ENCODE results near the gene ITM2C. TPM values are rescaled to one million over a fixed set of nuclear protein-coding genes. Genes with fewer than 3 reads are reported as not detected.

The ITM2C gene
- total and polyA plus RNA-seq, 2 of the 8 experiments (the other 6 are each of a cell fraction or from before 2014, with no cell fraction given): 362 to 742 TPM

- no peak overlapping the region for H2BK15ac ChIP-seq (ENCODE audit: low read length)
- CTCF ChIA-PET (ENCODE audit: partially characterized antibody): no interaction called here
- no peak overlapping the region for H2BK5ac ChIP-seq (ENCODE audit: low read depth, low read length)
- H3K4ac ChIP-seq (replicated peaks; ENCODE audit: insufficient read length, low read depth, low read length): no peak overlapping the region
- no peak overlapping the region for H3K18ac ChIP-seq (ENCODE audit: extremely low read depth, low read length)
- no peak overlapping the region for H4K8ac ChIP-seq (ENCODE audit: extremely low read depth, insufficient read depth, low read length)
- H3K9me3 ChIP-seq (ENCODE audit: insufficient read depth in 2 of 2, low read depth in 1 of 2, low read length in 1 of 2): no peaks in the 10 kb centered on the region
- no peak overlapping the region for H2AK5ac ChIP-seq (ENCODE audit: low read depth, low read length)
- no peak overlapping the region for H2AFZ ChIP-seq (ENCODE audit: low read length)
- H3K27me3 ChIP-seq (replicated peaks in 1 of 4; ENCODE audit: control insufficient read depth in 3 of 4, extremely low read depth in 1 of 4, insufficient read depth in 3 of 4, low read length in 3 of 4): no peaks in the 10 kb centered on the region
- no peaks in the 10 kb centered on the region for H3K79me2 ChIP-seq (ENCODE audit: control insufficient read depth in 1 of 2, insufficient read depth in 2 of 2, low read length in 2 of 2)
- H3K9ac ChIP-seq (replicated peaks in 1 of 4; ENCODE audit: extremely low read depth in 1 of 4, low read depth in 3 of 4, low read length in 3 of 4): no peak overlapping the region
- FAIRE-seq (no peak), DNase-seq (ENCODE audit: low read depth in 1 of 2, low spot score in 2 of 2) (no peak)
- H2BK120ac ChIP-seq (replicated peaks; ENCODE audit: low read depth, low read length): no peak overlapping the region
- peaks cover 0 to 3% (median 2%) of the 10 kb centered on the region in 4 experiments; a peak in 2 of 7 replicates for H3K4me1 ChIP-seq (replicated peaks in 1 of 4; ENCODE audit: control insufficient read depth in 3 of 4, insufficient read depth in 4 of 4, low read length in 3 of 4)
- H3K56ac ChIP-seq (replicated peaks; ENCODE audit: insufficient read length, low read depth, low read length): no peak overlapping the region
- no peaks in the 10 kb centered on the region for H3K36me3 ChIP-seq (ENCODE audit: control insufficient read depth in 2 of 4, insufficient read depth in 4 of 4, low read length in 3 of 4)
- no peak overlapping the region for H3K27ac ChIP-seq (ENCODE audit: low read depth, low read length)
- no peak overlapping the region for H2BK20ac ChIP-seq (ENCODE audit: low read length)
- no peak overlapping the region for H2BK12ac ChIP-seq (ENCODE audit: low read depth, low read length)
- no peak overlapping the region for H3K23ac ChIP-seq (ENCODE audit: insufficient read length)
- no peaks in the 10 kb centered on the region for H4K20me1 ChIP-seq (replicated peaks in 1 of 2; ENCODE audit: control insufficient read depth in 1 of 2, insufficient read depth in 2 of 2, low read length in 2 of 2)
- H3K4me2 ChIP-seq (ENCODE audit: insufficient read depth in 1 of 2, low read depth in 2 of 2, low read length in 2 of 2): no peak overlapping the region
- POLR2A ChIA-PET (ENCODE audit: partially characterized antibody): no interaction called here
- no peak overlapping the region for H4K5ac ChIP-seq (ENCODE audit: insufficient read length, low read depth, low read length)
- H3K23me2 ChIP-seq (ENCODE audit: low read depth, low read length): no peaks in the 10 kb centered on the region
- H3K4me3 ChIP-seq (ENCODE audit: extremely low read depth in 1 of 4, insufficient read depth in 2 of 4, low read depth in 3 of 4, low read length in 4 of 4): no peak overlapping the region
- H4K91ac ChIP-seq (replicated peaks; ENCODE audit: insufficient read length, low read length): no peak overlapping the region
- no peak overlapping the region for H3K14ac ChIP-seq (ENCODE audit: insufficient read length)
- no peaks in the 10 kb centered on the region for H3K79me1 ChIP-seq (ENCODE audit: low read depth, low read length)
- 94% methylated on average over 2 of the region's 2 CpGs; no CpG with 5 or more reads in 1 of the 2 experiments for WGBS, 2 experiments (ENCODE audit: extremely low coverage in 1 of 2, insufficient coverage in 1 of 2, insufficient read length in 1 of 2, insufficient replicate concordance in 2 of 2, low coverage in 1 of 2, low lambda C conversion rate in 2 of 2, missing lambda C conversion rate in 1 of 2)
- TF ChIP-seq CREB1 (IDR thresholded peaks at IDR 0.05) (no peak), ATF2 (IDR thresholded peaks at IDR 0.05; ENCODE audit: low read length) (no peak), CHD2 (IDR thresholded peaks at IDR 0.05; ENCODE audit: low read length) (no peak), EP300 (IDR thresholded peaks at IDR 0.05; ENCODE audit: borderline replicate concordance in 1 of 2, low read depth in 2 of 2, low read length in 2 of 2) (no peak), POLR2AphosphoS5 (IDR thresholded peaks at IDR 0.05; ENCODE audit: low read depth, low read length) (no peak), SRF (IDR thresholded peaks at IDR 0.05; ENCODE audit: low read depth, low read length) (no peak), SIRT6 (IDR thresholded peaks at IDR 0.05; ENCODE audit: low read length) (no peak), SIN3A (conservative IDR thresholded peaks at IDR 0.05 in 1 of 2, IDR thresholded peaks at IDR 0.05 in 1 of 2; ENCODE audit: low read depth in 1 of 2, low read length in 2 of 2) (no peak), CTCF (IDR thresholded peaks at IDR 0.05; ENCODE audit: control extremely low read depth in 1 of 3, insufficient read depth in 1 of 3, low read depth in 1 of 3, low read length in 3 of 3) (no peak), CHD1 (IDR thresholded peaks at IDR 0.05; ENCODE audit: low read depth, low read length) (no peak), BCL11A (IDR thresholded peaks at IDR 0.05; ENCODE audit: low read depth in 2 of 2, low read length in 2 of 2) (no peak)
These were observed 54.5 kb downstream of the ITM2C start for GRCh38 chr2:230919240-230919639.
